ENCODE results near the gene FOSB.
"Not testable (repeated sequence)": the region's sequence is repeated elsewhere in the genome, so short reads cannot be mapped to it uniquely, and the experiment has no call there.

Gene FOSB

GRCh38 chr19:45467456-45468158 lies at the start of gene FOSB:
TSS of gene FOSB (plus strand) at chr19:45467996. CDS start at chr19:45468587, 591 bp downstream.
- DNase-seq (ENCODE audit: low read depth), result peak; percentile 92

GRCh38 chr19:45418802-45419201 lies 49.0 kb upstream of the FOSB start:
- DNase-seq (ENCODE audit: low read depth), result no peak

GRCh38 chr19:45419396-45419795 lies 48.4 kb upstream of the FOSB start:
- DNase-seq (ENCODE audit: low read depth), result no peak

- DNase-seq (ENCODE audit: low read depth), result no peak
These were observed 47.9 kb upstream of the FOSB start for GRCh38 chr19:45419895-45420294.

- DNase-seq (ENCODE audit: low read depth), result no peak
These were observed 47.4 kb upstream of the FOSB start for GRCh38 chr19:45420356-45420755.

DNA sequence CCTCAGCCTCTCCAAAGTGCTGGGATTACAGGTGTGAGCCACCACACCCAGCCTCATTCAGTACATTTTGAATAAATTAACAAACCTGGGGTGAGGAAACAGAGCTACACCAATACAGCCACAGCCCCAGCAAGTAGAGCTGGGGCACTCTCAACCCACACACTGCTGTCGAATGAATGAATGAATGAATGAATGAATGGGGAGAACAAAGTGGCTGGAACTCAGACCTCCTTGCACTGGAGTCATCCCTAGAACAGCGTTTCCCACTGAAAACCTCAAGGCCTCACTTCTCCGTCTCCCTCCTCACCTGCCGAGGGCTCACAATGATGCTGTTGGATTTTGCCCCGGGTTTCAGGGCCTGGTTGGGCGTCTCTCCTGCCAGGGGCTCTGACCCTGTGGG lies 46.9 kb upstream of the FOSB start:
- DNase-seq (ENCODE audit: low read depth), result no peak

GRCh38 chr19:45421947-45422498 lies 45.8 kb upstream of the FOSB start:
- DNase-seq (ENCODE audit: low read depth), result no peak

DNA sequence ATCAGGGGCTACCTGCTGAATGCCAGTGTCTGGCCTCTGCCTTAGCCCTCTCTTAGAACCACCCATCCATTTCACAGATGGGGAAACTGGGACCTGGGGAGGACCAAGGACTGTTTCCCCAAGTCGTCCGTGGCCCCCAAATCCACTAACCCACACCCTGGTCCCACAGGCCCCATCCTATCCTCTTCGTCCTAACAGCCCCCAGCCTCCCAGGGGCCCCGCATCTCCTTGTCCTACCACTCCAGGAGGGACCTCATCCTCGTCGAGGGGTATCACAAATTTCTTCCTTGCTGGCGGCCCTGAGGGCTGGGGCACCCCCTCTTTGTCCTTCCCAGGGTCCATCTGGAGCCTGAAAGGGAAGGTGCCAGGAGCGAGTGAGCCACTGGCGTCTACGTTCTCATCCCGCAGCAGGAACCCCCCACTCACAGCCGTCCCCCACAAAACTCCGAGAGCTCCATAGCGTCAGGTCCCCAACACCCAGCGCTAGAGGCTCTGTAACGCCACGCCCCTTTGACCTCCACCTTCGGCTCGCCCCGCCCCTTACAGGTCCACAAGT lies 44.7 kb upstream of the FOSB start:
- peak; percentile 70 for DNase-seq (ENCODE audit: low read depth)

GRCh38 chr19:45423589-45424190 lies 44.1 kb upstream of the FOSB start, which contains the start of gene ERCC1:
TSS of gene ERCC1 (minus strand) at chr19:45423917. CDS start at chr19:45423374, 543 bp downstream.
- peak; percentile 39 for DNase-seq (ENCODE audit: low read depth)

DNA sequence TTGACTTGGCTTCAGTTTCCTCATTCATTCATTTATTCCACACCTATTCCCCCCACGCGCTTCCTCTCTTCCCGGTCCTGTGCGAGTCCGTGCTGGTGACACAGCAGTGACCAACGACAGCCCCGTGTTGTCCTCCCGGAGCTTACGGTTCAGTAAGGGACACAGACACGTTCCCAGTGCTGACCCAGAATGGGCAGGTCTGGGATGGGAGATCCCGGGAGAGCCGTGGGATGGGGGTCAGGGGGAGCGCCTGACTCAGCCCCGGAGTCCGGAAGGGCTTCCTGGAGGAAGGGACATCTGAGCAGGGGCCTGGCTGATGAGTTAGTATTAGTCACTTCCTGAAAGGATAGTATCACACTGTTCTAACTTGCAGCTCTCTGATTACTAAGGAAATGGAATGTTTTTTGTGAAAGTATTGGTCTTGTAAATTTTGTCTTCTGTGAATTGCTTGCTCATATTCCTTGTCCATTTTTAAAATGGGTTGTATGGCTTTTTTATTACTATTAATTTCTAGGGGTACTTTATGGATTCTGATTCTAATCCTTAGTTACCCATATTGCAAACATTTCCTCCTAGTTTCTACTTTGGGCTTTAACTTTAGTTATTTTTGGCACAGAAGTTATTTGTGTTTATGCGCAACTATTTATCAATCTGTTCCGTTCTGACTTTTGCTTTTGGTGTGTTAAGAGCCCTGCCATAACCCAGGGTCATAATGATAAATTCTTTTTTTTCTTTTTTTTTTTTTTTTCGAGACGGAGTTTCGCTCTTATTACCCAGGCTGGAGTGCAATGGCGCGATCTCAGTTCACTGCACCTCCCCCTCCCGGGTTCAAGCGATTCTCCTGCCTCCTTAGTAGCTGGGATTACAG lies 43.4 kb upstream of the FOSB start:
- peak; percentile 26 for DNase-seq (ENCODE audit: low read depth)

GRCh38 chr19:45428384-45429231 lies 39.2 kb upstream of the FOSB start:
- no peak for DNase-seq (ENCODE audit: low read depth)

DNA sequence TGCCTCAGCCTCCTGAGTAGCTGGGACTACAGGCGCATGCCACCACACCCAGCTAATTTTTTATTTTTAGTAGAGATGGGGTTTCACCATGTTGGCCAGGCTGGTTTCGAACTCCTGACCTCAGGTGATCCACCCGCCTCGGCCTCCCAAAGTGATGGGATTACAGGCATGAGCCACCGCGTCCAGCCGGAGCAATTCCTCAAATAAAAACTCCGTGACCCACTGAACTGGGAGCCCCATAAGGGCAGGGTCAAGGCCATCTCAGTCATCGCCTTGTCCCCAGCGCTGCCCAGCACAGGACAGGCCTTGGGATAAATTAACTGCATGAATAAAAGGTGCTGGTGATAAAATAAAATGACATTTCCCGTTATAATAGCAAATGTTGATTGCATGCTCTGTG lies 37.9 kb upstream of the FOSB start:
- not testable (repeated sequence) for DNase-seq (ENCODE audit: low read depth)

GRCh38 chr19:45431008-45431407 lies 36.8 kb upstream of the FOSB start:
- DNase-seq (ENCODE audit: low read depth), result not testable (repeated sequence)

DNA sequence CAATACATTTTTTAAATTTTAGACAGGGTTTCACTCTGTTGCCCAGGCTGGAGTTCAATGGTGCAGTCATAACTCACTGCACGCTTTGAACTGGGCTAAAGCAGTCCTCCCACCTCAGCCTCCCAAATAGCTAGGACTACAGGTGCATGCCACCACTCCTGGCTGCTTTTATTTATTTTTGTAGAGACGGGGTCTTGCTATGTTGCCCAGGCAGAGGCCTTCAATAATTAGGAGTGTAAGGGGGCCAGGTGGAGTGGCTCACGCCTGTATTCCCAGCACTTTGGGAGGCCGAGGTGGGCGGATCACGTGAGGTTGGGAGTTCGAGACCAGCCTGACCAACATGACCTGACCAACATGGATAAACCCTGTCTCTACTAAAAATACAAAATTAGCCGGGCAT lies 35.3 kb upstream of the FOSB start:
- not testable (repeated sequence) for DNase-seq (ENCODE audit: low read depth)

DNA sequence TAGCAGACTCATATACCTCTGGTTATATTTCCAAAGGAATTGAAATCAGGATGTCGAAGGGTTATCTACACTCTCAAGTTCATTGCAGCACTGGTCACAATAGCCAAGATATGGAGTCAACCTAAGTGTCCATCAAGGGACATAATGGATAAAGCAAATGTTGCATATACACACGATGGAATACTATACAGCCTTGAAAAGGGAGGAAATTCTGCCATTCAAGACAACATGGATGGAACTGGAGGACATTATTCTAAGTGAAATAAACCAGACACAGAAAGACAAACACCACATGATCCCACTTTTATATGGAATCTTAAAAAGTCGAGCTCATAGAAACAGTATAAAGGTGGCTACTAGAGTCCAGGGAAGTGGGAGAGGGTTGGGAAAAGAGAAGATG lies 30.5 kb upstream of the FOSB start:
- no peak for DNase-seq (ENCODE audit: low read depth)

- DNase-seq (ENCODE audit: low read depth), result no peak
These were observed 28.6 kb upstream of the FOSB start for GRCh38 chr19:45439190-45439568.

- DNase-seq (ENCODE audit: low read depth), result peak; percentile 77
These were observed 28.1 kb upstream of the FOSB start for GRCh38 chr19:45439569-45440258.

- DNase-seq (ENCODE audit: low read depth), result no peak
These were observed 27.5 kb upstream of the FOSB start for GRCh38 chr19:45440259-45440638.

- no peak for DNase-seq (ENCODE audit: low read depth)
These were observed 26.7 kb upstream of the FOSB start for GRCh38 chr19:45440873-45441654.

GRCh38 chr19:45442408-45442777 lies 25.4 kb upstream of the FOSB start:
- DNase-seq (ENCODE audit: low read depth), result no peak
